ENCODE data around the gene PARD3.
"Not testable (repeated sequence)": the region's sequence is repeated elsewhere in the genome, so short reads cannot be mapped to it uniquely, and the experiment has no call there.

PARD3 gene

DNA sequence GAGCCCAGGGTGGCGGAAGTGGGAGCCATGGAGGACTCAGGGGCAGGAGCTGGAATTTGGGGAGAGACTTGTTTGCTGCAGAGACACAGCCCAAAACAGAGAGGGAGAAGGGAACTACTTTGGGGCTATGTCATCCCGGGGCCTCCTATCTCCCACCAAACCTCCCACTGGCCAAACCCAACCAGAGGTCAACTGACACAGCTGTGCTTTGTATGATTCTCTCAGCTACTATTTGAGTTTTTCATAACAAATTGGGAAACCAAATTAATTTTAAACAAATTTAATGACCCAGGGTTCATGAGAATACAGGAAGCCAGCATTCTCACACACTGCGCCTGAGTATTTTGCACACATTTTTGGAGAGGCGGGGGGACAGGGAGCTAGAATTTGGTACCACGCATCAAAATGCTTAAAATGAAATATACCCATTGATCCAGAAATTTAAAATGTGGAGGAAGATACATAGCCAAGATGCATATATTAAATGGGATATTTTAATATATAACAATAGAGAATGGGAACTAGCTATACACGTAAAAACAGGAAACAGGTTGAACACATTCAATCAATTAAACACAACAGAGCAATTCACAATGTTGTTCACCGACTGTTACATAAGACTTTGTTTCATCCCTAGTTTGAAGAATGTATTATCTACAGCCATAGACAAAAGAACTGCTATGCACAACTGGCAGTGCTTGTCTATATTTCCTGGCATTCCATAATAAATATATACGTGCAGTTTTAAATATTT is 105.3 kb downstream of the PARD3 start:
- no peak for DNase-seq

DNA sequence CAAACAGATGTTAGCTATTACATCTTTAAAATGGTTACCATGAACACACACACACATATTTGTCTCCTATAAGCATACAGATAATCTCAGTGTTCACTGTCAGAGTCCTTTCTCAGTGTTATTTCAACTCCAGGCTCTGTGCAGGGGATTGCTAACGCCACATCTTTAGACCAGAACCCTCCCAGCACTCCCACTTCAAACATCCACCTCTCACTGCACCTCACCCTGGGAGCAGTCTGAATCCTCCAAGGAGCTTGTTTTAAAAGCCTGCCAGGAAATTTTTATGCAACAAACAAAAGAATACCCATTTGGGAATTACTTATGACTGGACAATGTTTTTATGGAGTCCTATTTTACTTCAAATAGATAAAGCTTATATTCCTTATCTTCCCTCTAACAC is 107.4 kb downstream of the PARD3 start:
- DNase-seq = no peak

DNA sequence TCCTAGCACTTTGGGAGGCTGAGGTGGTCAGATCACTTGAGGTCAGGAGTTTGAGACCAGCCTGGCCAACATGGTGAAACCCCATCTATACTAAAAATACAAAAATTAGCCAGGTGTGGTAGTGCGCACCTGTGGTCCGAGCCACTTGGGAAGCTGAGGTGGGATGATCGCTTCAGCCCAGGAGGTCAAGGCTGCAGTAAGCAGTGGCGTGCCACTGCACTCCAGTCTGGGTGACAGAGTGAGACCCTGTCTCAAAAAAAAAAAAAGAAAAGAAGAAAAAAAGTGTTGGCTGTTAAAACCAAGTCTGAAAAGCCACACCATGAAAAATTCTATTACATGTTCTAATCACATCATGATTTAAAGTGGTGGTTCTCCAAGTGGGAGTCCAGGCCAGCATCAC is 108.1 kb downstream of the PARD3 start:
- DNase-seq = not testable (repeated sequence)

DNA sequence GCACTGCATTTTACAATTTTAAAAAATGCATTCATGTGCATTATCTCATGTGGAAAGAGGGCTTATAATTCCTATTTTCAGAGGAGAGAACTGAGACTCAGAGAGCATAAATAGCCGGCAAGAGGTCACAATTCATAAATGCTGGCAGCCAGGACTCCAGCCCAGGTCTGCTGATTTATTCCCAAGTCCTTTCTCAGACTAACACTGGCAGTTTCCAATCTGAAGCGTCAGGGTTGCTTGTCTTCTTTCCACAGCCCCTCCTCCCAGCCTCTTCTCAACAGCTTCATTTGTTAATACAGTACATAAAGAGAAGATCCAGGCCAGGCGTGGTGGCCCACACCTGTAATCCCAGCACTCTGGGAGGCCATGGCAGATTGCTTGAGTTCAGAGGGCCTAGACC is 108.9 kb downstream of the PARD3 start:
- DNase-seq = no peak

DNA sequence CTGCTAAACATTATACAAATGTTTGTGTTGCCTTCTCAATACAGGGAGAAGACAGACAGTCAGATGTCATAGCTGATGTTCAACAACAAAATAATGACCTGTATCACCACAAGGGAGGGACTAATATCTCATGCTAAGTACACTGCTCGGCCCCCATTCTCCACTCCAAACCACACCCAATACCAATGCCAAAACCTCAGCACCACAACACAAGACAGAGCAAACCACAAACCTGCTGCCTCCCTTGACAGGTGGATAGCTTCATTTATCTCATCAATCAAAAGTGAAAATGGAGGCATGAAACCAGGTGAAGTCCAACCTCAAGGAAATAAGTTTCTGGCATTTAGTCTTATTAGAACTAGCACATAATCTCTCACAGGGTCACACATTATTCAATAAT is 109.5 kb downstream of the PARD3 start:
- DNase-seq = no peak

DNA sequence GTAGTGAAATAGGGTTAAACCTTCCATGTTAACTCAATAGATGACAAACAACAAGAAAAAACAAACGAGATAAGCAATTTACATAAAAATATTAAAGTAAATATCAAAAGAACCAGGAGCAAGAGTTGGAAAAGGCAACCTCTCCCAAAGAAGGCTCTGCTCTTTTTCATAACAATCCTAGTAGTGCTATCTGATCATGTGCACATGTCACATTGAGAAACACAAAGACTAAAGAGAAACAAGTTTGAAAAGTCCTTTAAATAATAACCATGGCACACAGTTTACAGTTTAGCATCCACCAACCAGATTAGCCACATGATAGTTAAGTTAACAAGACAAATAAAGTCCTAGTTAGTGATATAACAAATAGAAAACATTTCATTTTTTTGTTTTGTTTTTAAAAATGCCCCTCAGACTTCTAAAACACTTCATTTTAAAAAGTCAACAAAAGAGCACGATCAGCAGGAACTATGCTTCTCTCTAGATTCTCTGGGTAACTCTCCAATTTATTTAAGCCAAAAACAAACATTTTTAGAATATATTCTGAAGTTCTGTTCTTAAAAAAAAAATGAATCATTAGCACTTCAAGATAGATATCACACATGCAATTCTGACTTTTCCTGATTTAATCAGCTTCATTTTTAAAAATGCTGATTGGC is 110.4 kb downstream of the PARD3 start:
- DNase-seq = no peak

DNA sequence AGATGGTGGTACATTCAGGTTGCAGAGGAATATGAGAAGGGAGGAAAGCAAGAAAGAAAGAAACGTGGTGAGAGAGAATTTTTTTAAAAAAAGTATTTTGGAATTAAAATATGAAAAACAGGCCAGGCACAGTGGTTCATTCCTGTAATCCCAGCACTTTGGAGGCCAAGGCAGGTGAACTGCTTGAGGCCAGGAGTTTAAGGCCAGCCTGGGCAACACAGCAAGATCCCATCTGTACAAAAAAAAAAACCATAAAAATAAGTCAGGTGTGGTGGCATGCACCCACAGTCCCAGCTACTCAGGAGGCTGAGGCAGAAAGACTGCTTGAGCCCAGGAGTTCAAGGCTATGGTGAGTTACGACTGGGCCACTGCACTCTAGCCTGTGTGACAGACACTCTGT is 112.1 kb downstream of the PARD3 start:
- DNase-seq = no peak

DNA sequence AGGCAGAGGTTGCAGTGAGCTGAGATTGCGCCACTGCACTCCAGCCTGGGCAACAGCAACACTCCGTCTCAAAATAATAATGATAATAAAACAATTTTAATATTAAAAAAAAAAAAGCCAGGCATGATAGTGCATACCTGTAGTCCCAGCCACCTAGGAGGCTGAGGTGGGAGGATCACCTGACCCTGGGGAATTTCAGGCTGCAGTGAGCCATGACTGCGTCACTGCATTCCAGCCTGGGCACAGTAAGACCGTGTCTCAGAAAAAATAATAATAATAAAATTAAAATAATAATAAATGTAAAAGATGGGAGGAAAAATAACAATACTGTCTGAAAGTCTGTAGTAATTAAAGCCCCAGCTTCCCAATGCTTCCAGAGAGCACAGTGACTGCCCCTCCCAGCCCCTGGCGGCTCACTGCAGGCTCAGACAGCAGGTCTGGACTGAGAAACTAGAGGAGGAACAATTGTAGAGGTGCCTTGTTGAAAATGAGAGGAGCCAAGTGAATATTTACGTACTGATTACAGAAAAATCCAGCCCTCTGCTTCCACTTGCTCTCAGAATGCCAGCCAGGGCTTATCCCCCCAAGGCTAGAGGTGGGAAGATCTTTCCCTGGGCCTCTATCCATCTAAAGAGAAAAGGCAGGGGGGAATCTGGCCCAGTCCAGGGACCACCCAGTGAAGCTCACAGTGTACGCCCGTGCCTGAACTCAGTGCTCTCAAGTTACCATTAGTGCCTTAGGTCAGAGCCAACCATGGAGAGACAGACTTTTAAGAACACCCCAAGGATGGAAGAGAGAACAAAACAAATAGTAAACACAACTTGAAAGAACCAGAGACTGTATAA is 112.8 kb downstream of the PARD3 start:
- DNase-seq = no peak

DNA sequence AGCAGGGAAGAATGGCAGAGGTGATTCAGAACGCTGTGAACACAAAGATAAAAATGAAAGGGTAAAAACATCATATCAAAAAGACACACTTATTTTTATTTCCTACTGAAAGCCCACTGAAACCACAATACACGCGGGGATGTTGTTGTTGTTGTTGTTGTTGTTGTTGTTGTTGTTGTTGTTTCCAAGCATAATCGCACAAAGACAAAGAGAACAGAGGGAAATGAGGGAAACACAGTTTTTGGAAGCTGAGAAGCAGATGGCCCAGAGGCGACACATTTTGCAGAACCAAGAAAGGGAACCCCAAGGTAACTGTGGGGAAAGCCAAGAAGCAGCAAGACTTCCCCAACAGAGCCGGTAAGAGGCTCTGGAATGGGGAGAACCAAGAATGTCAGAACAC is 113.9 kb downstream of the PARD3 start:
- DNase-seq = no peak

DNA sequence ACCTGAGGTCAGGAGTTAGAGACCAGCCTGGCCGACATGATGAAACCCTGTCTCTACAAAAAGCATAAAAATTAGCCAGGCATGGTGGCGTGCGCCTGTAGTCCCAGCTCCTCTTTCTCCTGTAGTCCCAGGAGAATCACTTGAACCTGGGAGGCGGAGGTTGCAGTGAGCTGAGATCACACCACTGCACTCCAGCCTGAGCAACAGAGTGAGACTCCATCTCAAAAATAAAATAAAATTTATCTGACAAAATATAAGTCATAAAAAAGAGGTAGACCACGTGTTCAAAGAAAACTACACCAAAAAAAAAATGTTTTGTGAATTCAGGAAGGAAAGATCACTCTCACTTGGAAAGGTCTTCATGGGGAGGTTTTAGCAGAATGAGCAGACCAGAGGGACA is 114.3 kb downstream of the PARD3 start:
- not testable (repeated sequence) for DNase-seq

DNA sequence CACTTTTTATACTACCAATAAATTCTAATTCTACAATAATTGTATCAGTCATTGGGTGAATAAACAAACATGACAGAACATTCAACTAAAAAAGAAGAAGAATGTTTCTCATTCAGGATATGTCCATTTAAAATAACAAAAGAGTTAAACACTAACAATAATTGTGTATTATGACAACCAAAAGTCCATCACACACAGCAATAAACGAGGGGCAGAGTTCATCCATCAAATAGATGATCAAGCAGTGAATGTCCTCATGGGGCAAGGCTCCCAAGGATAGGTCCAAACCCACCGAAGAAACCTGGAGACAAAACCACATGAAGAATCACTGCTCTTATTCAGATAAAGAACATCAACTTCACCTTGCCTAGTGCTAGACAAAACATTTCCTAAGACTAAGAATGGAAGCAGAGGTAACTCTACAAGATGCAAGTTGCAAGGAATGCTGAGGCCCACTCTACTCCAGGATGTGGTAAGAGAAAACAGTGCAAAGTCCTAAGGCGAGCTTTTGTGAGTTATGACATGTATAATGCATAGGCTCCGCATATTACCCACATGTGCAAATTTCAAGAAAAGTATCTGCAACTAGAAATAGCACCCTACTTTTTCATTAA is 115.1 kb downstream of the PARD3 start:
- DNase-seq = no peak

DNA sequence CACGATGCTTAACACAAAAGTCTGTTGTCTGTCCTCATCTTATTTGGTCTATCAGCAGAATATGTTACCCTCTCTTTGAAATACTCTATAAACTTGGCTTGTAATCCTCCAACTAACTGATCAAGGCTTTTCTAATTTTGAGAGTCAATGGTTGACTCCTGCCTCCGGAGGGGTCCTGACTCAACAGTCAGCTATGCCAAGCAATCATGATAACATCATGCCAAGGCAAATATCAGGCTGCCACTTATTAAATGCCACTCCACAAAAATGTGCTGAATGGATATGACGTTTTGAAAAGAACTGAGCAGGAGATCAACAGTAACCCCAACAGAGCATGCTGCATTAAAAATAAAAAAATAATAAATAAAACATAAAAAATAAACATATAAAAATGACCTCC is 116.1 kb downstream of the PARD3 start:
- no peak for DNase-seq

DNA sequence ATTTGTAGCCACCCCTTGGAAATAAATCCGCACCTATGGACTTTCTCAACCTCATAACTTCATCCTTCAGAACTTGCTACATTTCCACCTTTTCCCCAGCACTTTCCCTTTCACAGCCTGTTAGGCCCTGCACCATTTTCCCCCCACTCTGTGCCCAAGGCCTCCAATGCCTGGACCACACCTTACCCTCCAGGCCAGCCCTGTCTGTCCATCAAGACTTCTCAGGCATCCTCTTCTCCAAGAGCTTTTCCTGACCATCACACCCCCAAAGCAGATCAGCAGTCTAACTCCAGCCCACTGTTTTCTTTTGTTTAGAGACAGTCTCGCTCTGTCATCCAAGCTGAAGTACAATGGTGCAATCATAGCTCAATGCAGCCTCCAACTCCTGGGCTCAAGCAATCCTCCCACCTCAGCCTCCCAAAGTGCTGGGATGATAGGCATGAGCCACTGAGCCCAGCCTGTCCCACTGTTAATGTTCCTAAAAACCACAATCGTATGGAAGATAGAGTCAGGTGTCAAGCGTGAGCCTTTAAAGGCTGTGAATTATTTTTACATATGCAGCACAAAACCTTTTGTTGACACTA is 116.8 kb downstream of the PARD3 start:
- no peak for DNase-seq

DNA sequence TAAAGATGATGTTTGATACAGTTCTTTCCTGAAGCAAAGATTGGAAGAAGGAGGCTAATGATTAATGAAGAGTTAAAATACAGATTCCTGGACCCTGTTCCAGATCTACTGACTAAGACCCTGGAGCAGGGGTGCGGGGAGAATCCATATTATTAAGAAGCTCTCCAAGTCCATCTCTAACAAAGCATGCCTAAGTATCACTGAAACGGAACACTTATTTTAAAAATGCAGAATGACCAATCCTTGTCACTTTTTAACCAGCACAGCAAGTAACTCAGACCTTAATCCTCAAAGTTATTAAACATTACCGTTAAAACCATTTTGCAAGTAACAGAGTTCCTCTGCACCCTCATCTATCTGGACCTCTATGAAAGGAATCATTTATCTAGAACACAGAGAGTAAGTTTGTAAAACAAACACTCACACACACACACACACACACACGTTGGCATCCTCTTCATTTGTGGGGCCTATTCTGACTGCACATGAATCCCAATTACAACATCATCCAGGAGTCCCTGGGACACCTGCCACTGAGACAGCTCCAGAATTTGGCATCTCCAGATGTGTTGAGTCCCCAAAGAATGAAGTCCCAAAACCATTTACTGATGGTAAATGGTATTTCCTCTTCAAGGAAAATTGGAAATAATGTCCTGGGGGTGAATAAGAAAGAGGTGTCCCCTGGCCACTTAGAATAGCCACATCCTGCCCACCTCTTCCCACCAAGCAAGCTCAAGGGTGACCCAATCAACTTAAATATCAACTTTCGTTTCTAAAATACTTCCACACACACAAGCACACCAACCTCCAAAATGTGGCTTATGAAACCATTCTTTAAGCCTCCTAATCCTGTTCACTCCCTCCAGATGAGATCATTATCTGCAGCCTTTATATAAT is 117.5 kb downstream of the PARD3 start:
- no peak for DNase-seq

DNA sequence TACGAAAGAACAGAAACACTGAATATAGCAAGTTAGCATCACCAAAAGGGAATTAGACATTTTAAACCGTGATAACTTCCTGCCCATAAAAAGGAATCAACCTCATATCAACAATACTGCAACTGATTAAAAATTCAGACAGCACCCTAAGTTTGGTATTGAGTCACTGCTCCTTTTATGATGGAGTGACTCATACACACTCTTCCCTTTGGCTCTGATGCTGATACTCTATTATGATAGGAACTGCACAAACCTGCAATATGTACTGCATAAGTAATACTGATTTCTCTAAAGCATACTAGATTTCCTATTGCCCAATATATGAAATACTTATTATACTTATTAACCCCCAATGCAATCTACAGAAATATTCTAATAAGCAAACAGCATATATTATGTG is 118.7 kb downstream of the PARD3 start:
- DNase-seq = no peak

DNA sequence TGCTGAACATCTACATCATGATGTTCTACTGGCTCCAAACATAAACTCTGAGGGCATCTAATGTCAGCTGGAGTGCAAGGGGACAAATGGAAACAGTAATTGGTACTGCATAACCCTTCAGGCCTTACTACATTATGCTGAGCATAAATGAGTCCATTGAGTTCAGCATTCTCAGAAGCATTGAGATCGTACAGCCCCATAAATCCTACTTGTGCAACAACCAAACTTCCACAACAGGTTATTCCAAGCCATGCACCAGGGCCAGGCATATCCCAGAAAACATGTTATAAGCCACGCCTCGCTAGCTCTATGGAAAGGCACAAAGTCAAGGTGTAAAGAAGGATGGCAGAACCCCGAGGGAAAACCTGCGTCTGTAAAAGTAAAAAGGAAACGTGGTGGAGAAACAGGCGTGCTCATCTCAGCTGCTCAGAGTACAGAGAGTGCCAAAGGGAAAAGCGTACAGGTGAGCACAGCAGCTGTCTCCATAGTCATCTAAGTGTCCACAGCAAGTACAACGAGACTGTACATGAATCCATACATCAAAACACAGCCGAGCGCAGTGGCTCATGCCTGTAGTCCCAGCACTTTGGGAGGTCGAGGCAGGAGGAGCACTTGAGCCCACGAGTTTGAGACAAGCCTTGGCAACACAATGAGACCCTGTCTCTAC is 124.6 kb downstream of the PARD3 start:
- DNase-seq = no peak

DNA sequence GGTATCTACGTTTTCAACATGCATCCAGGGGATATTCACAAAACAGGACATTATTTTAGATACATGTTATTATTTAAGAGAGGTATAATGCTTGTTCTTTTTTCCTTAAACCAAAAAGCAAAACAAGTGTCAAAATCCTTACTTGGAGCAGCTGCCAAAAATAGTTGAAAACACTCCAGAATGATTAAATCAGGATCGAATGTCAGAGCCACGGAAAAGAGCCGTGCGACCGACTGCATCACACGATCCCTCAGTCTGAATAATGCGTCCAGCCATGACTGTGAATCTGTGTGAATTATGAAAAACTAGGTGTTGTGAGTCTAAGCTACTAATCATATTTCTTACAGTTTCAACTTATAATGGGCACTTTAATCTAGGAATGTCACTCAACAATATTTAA is 126.0 kb downstream of the PARD3 start:
- DNase-seq = no peak

DNA sequence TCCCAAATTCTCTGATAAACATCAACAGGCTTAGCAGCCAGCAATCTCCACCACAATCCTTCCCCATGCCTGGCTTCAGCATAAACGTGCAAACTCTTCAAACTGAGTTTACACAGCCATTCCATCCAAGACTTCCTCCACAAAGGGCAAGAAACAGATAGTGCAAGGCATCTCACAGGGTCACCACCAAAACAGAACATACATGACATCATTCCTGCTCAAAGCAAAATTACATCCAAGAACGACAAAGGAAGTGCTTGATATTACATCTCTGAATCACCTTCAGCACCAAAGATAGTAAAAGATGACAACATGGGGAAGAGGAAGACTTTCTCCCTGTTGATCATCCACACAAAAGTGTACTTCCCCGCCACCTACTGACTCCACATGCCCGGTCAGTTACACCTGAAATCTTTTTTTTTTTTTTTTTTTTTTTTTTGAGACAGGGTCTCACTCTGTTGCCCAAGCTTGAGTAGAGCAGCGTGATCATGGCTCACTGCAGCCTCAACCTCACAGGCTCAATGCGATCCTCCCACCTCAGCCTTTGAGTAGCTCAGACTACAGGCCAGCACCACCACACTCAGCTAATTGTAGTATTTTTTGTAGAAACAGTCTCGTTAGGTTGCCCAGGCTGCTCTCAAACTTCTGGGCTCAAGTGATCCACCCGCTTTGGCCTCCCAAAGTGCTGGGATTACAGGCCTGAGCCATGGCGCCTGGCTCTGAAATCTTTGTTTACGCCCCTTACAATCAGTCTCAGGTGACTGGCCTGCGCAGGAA is 127.5 kb downstream of the PARD3 start:
- DNase-seq = no peak

DNA sequence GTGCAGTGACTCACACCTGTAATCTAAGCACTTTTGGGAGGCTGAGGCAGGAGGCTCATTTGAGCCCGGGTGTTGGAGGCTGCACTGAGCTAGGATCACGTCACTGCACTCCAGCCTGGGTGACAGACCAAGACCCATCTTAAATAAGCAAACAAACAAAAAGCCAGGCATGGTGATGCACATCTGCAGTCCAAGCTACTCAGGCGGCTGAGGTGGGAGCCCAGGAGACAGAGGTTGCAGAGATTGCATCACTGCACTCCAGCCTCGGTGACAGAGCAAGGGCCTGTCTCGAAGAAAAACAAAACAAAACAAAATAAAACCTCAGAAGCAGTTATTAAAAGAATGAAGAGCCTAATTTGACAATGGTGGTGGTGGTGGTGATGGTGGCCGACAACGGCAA is 132.5 kb downstream of the PARD3 start:
- DNase-seq = no peak

DNA sequence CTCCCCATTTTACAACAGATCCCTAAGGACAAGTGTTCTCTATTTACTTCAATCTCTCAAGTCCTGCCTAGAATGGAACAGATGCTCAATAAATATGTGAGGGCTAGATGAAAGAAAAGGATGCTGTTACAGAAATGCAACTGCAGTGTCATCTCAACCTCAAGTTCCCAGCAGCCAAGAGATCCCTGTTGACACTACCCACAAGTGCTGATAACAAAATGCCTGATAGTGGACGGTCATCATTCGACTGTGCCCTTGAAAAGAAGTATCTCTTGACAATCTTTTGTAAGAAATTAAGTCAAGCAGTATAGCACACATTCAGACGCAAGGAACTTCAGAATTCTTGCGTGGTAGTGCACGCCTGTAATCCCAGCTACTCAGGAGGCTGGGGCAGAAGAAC is 133.2 kb downstream of the PARD3 start:
- DNase-seq = no peak

DNA sequence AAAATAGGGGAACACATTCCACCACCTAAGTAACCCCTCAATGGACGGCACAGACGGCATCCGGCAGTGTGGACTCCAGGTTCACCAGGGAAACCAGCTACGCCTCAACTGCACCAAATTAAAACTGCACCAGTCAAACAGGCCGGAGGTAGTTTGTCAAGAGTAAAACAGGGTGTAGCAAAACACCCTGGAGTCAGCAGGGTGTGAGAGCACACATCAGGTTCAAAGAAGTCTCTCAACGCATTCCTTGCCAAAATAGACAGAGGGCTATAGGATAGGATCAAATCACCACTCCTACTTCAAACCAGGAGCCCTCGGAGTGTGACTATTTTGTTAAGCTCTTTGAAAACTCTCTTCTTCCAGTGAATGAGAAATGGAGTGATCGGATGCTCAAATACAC is 135.9 kb downstream of the PARD3 start:
- DNase-seq = no peak

Data from 8988T (cell line).